HG03378 (cell line): ENCODE measurements around the gene ADAM12.
A peak's percentile ranks its signal among the peaks of the same experiment; 100 is the strongest.

ENCODE experiments used
- ATAC-seq: cut with Tn5 transposase; IDR thresholded peaks from one replicate; pipeline ENCODE4 v1.9.1; 2021; ENCODE audit warnings: mild to moderate bottlenecking, moderate library complexity; ENCODE audit not compliant: unreplicated experiment

Gene ADAM12

GRCh38 chr10:126037946-126038345 is 350.3 kb downstream of the ADAM12 start:
- ATAC-seq: no peak

- no peak for ATAC-seq
These were observed 351.8 kb downstream of the ADAM12 start for GRCh38 chr10:126036515-126036914.

- no peak for ATAC-seq
These were observed 353.7 kb downstream of the ADAM12 start for GRCh38 chr10:126034586-126034985.

GRCh38 chr10:126029999-126030398 is 358.3 kb downstream of the ADAM12 start:
- no peak for ATAC-seq

- no peak for ATAC-seq
These were observed 360.6 kb downstream of the ADAM12 start for GRCh38 chr10:126027692-126028091.

- no peak for ATAC-seq
These were observed 365.4 kb downstream of the ADAM12 start for GRCh38 chr10:126022841-126023240.

- no peak for ATAC-seq
These were observed 366.3 kb downstream of the ADAM12 start for GRCh38 chr10:126021833-126022500.

GRCh38 chr10:126017961-126018560 is 370.2 kb downstream of the ADAM12 start:
- no peak for ATAC-seq

- ATAC-seq: no peak
These were observed 371.4 kb downstream of the ADAM12 start for GRCh38 chr10:126016882-126017281.

- no peak for ATAC-seq
These were observed 372.0 kb downstream of the ADAM12 start for GRCh38 chr10:126016156-126016805.

GRCh38 chr10:126015413-126015812 is 372.9 kb downstream of the ADAM12 start:
- no peak for ATAC-seq

- no peak for ATAC-seq
These were observed 374.0 kb downstream of the ADAM12 start for GRCh38 chr10:126014309-126014708.

GRCh38 chr10:126013489-126014281 is 374.6 kb downstream of the ADAM12 start:
- ATAC-seq: peak; percentile 73

- no peak for ATAC-seq
These were observed 375.8 kb downstream of the ADAM12 start for GRCh38 chr10:126012485-126012884.

- no peak for ATAC-seq
These were observed 376.3 kb downstream of the ADAM12 start for GRCh38 chr10:126011995-126012394.

GRCh38 chr10:126009650-126010049 is 378.6 kb downstream of the ADAM12 start:
- no peak for ATAC-seq

GRCh38 chr10:126006906-126007305 is 381.4 kb downstream of the ADAM12 start:
- ATAC-seq: no peak

- no peak for ATAC-seq
These were observed 382.0 kb downstream of the ADAM12 start for GRCh38 chr10:126006264-126006663.

- ATAC-seq: no peak
These were observed 383.5 kb downstream of the ADAM12 start for GRCh38 chr10:126004752-126005151.

- no peak for ATAC-seq
These were observed 386.7 kb downstream of the ADAM12 start for GRCh38 chr10:126001576-126001975.

- no peak for ATAC-seq
These were observed 388.6 kb downstream of the ADAM12 start for GRCh38 chr10:125999694-126000093.
